ENCODE measurements around the gene PAK1.

Gene PAK1

GRCh38 chr11:77324508-77324907 is 149.4 kb downstream of the PAK1 start:
- TF ChIP-seq EZH2phosphoT487 (conservative IDR thresholded peaks at IDR 0.05; ENCODE audit: low read length) (no peak), CTCF (IDR thresholded peaks at IDR 0.05; ENCODE audit: insufficient read depth, low read length, poor library complexity, severe bottlenecking) (no peak)
- H3K27ac ChIP-seq (ENCODE audit: low read depth, low read length): no peak overlapping the region
- H3K9me3 ChIP-seq (ENCODE audit: insufficient read depth, low read length): no peaks in the 10 kb centered on the region
- no peak overlapping the region for H3K9ac ChIP-seq (ENCODE audit: low read length)
- H3K4me2 ChIP-seq (ENCODE audit: low read depth, low read length, poor library complexity, severe bottlenecking): no peak overlapping the region
- no peak overlapping the region for H2AFZ ChIP-seq (ENCODE audit: low read depth, low read length, severe bottlenecking)
- H3K27me3 ChIP-seq (ENCODE audit: low read length): no peaks in the 10 kb centered on the region
- no peaks in the 10 kb centered on the region for H3K79me2 ChIP-seq (ENCODE audit: insufficient read depth, low read length)
- H3K4me3 ChIP-seq (ENCODE audit: insufficient read depth, low read length, poor library complexity, severe bottlenecking): no peak overlapping the region
- H4K20me1 ChIP-seq (ENCODE audit: low read depth, low read length): no peaks in the 10 kb centered on the region
- no peaks in the 10 kb centered on the region for H3F3A ChIP-seq (ENCODE audit: insufficient read depth)
- H3K36me3 ChIP-seq (ENCODE audit: low read length): no peaks in the 10 kb centered on the region
- no peaks in the 10 kb centered on the region for H3K9me2 ChIP-seq (replicated peaks; ENCODE audit: insufficient read depth, low read length)

GRCh38 chr11:77322926-77323590 is 150.8 kb downstream of the PAK1 start:
- H3K9me2 ChIP-seq (replicated peaks; ENCODE audit: insufficient read depth, low read length): no peaks in the 10 kb centered on the region
- H3K4me2 ChIP-seq (ENCODE audit: low read depth, low read length, poor library complexity, severe bottlenecking): no peak overlapping the region
- no peaks in the 10 kb centered on the region for H3K79me2 ChIP-seq (ENCODE audit: insufficient read depth, low read length)
- no peak overlapping the region for H3K27ac ChIP-seq (ENCODE audit: low read depth, low read length)
- H2AFZ ChIP-seq (ENCODE audit: low read depth, low read length, severe bottlenecking): no peak overlapping the region
- no peak overlapping the region for H3K4me3 ChIP-seq (ENCODE audit: insufficient read depth, low read length, poor library complexity, severe bottlenecking)
- no peaks in the 10 kb centered on the region for H3F3A ChIP-seq (ENCODE audit: insufficient read depth)
- no peaks in the 10 kb centered on the region for H3K27me3 ChIP-seq (ENCODE audit: low read length)
- H3K36me3 ChIP-seq (ENCODE audit: low read length): no peaks in the 10 kb centered on the region
- TF ChIP-seq EZH2phosphoT487 (conservative IDR thresholded peaks at IDR 0.05; ENCODE audit: low read length) (no peak), CTCF (IDR thresholded peaks at IDR 0.05; ENCODE audit: insufficient read depth, low read length, poor library complexity, severe bottlenecking) (no peak)
- H3K9me3 ChIP-seq (ENCODE audit: insufficient read depth, low read length): no peaks in the 10 kb centered on the region
- H4K20me1 ChIP-seq (ENCODE audit: low read depth, low read length): no peaks in the 10 kb centered on the region
- no peak overlapping the region for H3K9ac ChIP-seq (ENCODE audit: low read length)

GRCh38 chr11:77322506-77322905 is 151.4 kb downstream of the PAK1 start:
- H2AFZ ChIP-seq (ENCODE audit: low read depth, low read length, severe bottlenecking): no peak overlapping the region
- TF ChIP-seq EZH2phosphoT487 (conservative IDR thresholded peaks at IDR 0.05; ENCODE audit: low read length): no peak
- no peak for TF ChIP-seq CTCF (IDR thresholded peaks at IDR 0.05; ENCODE audit: insufficient read depth, low read length, poor library complexity, severe bottlenecking)
- H3K4me2 ChIP-seq (ENCODE audit: low read depth, low read length, poor library complexity, severe bottlenecking): no peak overlapping the region
- no peak overlapping the region for H3K27ac ChIP-seq (ENCODE audit: low read depth, low read length)
- H3K79me2 ChIP-seq (ENCODE audit: insufficient read depth, low read length): no peaks in the 10 kb centered on the region
- no peaks in the 10 kb centered on the region for H3F3A ChIP-seq (ENCODE audit: insufficient read depth)
- H3K36me3 ChIP-seq (ENCODE audit: low read length): no peaks in the 10 kb centered on the region
- H4K20me1 ChIP-seq (ENCODE audit: low read depth, low read length): no peaks in the 10 kb centered on the region
- no peaks in the 10 kb centered on the region for H3K9me2 ChIP-seq (replicated peaks; ENCODE audit: insufficient read depth, low read length)
- no peaks in the 10 kb centered on the region for H3K9me3 ChIP-seq (ENCODE audit: insufficient read depth, low read length)
- no peak overlapping the region for H3K9ac ChIP-seq (ENCODE audit: low read length)
- H3K27me3 ChIP-seq (ENCODE audit: low read length): no peaks in the 10 kb centered on the region
- H3K4me3 ChIP-seq (ENCODE audit: insufficient read depth, low read length, poor library complexity, severe bottlenecking): no peak overlapping the region

Data from SU-DHL-6 (cell line).